IPS DF 19.7 (cell line): ENCODE measurements around the gene CDON.

Experiments
- DNase-seq: peaks from one replicate; pipeline ENCODE4 v3.0.0-alpha.2; 2013; ENCODE audit warnings: low read depth, low spot score

The CDON gene

DNA sequence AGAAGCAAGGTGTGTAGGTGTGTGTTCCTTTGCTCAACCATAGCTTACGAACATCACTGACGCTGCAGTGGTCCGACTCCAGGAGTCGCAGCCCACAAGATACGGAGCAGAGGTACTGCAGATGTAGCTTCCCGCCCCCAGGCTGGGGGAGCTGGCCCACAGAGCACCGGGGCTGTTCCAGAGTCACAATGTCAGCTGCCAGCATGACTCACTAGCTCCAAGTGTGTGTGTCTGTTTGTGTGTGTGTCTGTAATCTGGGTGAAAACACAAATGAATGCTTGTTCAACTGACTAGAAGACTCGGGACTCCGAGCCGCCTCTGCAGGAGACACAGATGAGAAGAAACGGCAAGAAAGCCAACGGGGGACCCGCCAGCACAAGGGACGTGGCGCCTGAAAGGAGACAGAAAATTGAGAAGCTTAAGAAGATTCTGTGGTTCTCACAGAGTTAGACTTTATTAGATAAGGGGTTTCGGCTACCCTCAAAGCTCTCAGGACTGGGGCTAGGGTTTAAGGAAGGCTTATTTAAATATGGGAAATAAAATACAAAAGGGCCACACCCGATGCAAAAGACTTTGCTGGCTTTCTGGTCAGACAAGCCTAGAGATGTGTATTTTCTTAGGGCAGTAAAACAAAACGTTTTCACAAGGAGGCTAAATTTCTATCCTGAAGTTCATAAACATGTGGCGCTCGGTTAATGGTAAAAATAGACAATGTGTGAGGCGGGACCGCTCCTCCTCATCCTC is 106.1 kb downstream of the CDON start:
- DNase-seq, result no peak

GRCh38 chr11:125955856-125956255 is 106.8 kb downstream of the CDON start:
- DNase-seq, result no peak

GRCh38 chr11:125954945-125955640 is 107.6 kb downstream of the CDON start:
- DNase-seq, result no peak

DNA sequence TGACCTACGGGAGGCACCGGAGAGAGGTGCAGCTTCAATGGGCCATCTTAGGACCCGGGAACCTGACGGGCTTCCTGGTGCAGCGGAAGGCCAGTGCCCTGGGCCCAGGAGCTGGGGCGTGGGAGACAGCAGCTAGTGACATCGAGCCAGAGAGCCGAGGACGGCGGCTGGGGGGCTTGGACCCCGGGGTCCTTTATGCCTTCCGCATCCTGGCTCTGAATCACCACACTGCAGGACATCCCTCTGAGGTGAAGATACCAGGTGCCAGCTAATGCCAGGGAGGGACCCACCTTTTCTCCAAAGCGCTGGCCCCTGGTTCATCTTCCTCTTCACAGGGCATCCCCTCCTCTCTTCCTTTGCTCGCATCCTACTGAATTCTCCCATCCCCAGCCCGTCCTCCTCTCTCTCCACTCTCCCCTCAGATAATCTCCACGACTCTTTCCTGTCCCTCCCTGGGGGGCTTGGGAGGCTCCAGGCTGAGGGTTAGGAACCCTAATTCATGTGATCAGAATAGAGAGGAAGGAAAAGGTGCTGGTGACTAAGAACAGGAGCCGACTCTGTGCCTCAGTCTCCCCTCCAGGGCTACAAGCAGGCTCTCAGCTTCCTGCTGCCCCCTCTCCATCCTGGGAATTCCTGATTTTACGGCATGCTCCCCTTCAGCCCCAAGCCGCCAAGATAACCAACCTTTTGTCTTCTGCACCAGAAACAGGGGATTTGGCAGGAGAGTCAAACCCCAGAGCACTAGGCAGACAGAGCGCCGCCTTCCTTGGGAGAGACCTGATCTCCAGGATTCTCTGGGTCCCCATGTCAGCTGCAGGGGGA is 108.3 kb downstream of the CDON start:
- DNase-seq, result no peak

DNA sequence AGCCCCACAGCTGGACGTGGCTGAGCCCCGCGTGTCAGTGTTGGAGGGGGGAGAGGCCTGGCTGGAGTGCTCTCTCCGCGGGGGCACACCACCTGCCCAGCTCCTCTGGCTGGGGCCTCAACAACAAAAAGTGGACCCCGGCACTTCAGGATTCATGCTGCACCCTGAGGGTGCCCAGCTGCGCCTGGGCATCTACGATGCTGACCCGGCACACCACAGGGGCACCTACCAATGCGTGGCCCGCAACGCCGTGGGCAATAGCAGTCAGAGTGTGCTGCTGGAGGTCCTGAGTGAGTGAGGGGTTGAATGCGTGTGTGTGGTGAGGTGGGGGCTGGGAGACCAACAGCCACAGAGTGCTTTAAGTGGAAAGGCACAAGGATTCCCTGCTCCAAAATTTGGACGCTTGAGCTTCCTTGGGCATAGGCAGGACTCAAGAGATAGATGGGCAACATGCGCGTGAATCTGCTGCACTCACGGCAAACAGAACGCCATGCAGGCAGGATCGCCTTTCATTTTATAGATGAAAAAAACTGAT is 109.2 kb downstream of the CDON start:
- no peak for DNase-seq

DNA sequence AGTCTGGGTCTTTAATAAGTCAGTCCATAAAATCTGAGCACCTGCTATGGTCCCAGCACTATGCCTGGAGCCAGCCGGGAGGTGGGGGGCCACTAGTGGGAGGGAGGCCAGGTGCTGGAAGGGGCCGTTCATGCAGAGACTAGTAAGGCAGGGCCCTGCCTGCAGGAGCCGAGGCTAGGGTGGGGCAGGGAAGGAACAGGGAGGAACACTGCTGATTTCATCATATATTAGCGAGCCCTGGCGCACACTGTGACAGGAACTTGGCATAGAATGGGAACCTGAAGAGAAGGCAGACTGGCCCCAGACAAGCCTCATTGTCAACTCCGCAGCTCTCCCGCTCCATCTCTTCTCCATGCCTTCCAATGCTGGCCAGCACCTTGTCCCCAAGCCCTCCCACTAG is 109.7 kb downstream of the CDON start:
- no peak for DNase-seq

GRCh38 chr11:125952559-125952958 is 110.1 kb downstream of the CDON start:
- DNase-seq, result no peak

DNA sequence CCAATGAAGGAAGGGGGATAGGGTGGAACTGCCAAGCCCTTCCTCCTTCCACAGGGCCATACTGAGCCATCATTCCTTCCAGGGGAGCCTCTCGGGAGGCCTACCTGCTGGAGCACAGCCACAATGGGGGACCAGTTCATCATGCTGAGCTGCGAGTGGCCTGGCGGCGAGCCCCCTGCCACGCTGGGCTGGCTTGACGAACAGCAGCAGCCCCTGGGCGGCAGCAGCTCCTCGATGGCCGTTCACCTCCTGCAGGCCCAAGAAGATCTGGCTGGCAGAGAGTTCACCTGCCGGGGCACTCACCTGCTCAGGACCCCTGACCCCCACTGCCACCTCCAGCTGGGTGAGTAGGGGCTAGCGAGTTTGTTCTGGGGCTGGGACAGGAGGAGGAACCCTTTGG is 110.9 kb downstream of the CDON start:
- DNase-seq, result no peak

- no peak for DNase-seq
These were observed 111.7 kb downstream of the CDON start for GRCh38 chr11:125950696-125951651.

- DNase-seq, result no peak
These were observed 112.5 kb downstream of the CDON start for GRCh38 chr11:125950178-125950490.

DNA sequence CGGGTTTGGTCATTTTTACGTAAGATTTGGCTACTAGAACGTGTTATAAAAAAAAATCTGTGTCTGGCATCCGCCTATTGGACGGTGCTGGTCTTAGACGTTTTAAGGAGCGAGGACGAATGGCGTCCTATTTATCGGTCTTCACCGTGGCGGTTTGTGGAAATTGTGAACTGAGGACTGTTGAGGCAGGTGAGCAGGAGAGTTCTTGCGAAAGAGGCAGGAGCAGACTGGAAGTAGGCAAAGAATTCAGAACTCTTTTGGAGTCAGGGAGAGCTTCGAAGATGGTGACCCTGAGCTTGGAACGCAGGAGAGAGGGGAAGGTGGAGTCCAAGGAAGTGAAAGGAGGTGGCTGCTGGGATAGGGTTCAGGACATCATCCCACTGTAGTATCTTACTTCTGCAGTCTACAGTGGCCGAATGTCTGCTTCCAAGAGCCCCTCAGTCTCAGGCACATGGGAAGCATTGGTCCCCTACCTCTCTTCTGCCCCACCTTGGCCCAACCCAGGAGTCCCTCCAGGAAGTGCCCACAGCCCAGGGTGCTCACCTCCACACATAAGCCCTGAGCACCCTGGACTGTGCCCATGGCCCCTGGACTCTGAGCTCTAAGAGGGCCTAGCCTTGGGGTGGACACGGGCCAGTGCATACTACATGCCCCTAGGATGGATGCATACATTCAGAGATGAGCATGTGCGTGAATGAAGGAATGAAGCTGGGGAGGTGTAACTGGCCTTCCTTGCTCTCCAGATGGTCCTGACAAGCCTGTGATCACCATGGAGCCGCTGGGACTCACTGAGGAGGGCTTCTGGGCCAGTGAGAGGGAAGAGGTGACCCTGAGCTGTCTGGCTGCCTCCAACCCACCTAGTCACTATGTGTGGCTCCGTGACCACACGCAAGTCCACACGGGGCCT is 113.1 kb downstream of the CDON start:
- DNase-seq, result no peak

GRCh38 chr11:125948278-125949051 is 114.2 kb downstream of the CDON start:
- no peak for DNase-seq

DNA sequence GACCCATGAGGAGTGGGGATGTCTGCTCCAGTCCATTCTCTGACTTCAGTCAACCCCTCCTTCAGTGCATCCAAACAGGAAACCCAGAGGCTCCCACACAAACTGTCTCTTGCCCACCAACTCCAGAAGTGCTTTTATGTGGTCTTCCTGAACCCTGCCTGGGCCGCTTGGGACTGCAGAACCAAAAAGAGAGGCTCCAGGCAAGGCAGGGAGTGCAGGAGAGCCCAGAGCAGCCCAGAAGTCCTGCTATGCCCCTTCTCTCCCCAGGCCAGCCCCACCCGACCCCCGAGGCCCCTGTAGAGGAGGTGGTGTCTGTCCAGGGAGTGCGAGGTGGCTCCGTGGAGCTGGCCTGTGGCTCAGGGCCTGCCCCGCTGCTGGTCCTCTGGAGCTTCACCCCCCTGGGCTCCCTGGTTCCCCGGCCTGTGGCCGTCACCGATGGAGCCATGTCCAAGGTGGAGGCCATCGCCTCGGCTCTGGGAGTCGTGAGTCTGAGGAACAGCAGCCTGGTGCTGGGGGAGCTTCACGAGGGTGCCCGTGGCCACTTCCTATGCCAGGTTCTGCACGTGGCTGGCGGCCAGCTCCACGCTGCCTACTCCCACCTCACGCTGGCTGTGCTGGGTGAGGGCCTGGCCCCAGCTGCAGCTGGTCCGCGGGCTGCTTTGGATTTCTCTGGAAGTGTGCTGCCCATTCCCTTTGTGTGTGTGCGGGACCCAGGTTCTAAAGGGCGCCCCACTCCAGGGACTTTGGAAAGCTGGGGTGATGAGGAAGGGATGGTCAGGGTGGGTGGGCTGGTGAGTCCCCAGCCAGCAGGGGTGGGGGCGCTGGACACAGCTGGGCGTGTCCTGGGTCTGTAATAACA is 115.0 kb downstream of the CDON start:
- no peak for DNase-seq

- no peak for DNase-seq
These were observed 115.8 kb downstream of the CDON start for GRCh38 chr11:125946712-125947418.

- DNase-seq, result no peak
These were observed 116.7 kb downstream of the CDON start, which contains the start of gene VSIG10L2 for GRCh38 chr11:125945797-125946520. Gene VSIG10L2, plus strand, starts transcription at chr11:125946044. Its CDS starts 12 bp downstream, at chr11:125946056.

- no peak for DNase-seq
These were observed 117.5 kb downstream of the CDON start for GRCh38 chr11:125945011-125945796.
